Sigmoid colon (tissue), 7 donors: ENCODE measurements around the gene PXDN. TPM values are rescaled to one million over a fixed set of nuclear protein-coding genes. Genes with fewer than 3 reads are reported as not detected.
A peak's percentile ranks its signal among the peaks of the same experiment; 100 is the strongest.

Experiments used
- DNase-seq: peaks from one replicate; pipeline ENCODE4 v3.0.0-alpha.2; 2019
- H3K27ac ChIP-seq, 4 donors: fragments of 200-600 bp; sonication (generic); one replicate each; pipeline ENCODE4 v1.5.1; 2016 to 2019; ENCODE audit warnings: mild to moderate bottlenecking in 1 of 4
- H3K27me3 ChIP-seq, 3 donors: fragments of 200-600 bp; sonication (generic); one replicate each; pipeline ENCODE4 v1.5.1; 2019; ENCODE audit warnings: mild to moderate bottlenecking in 1 of 3
- H3K36me3 ChIP-seq, 4 donors: fragments of 200-600 bp; sonication (generic); one replicate each; pipeline ENCODE4 v1.5.1; 2016 to 2019
- H3K4me1 ChIP-seq, 4 donors: fragments of 200-600 bp; sonication (generic); one replicate each; pipeline ENCODE4 v1.5.1; 2017 to 2019
- H3K4me3 ChIP-seq, 4 donors: fragments of 200-600 bp; sonication (generic); one replicate each; pipeline ENCODE4 v1.5.1; 2017 to 2019; ENCODE audit warnings: mild to moderate bottlenecking in 2 of 4, moderate library complexity in 1 of 4
- H3K9me3 ChIP-seq, 4 donors: fragments of 200-600 bp in 3 of 4; sonication (generic) in 3 of 4; one replicate each; pipeline versions ENCODE4 v1.5.1 to v1.6.1; 2013 to 2019
- CTCF ChIP-seq, 4 experiments: fragments of 450-650 bp in 3 of 4; fragments of 200-600 bp in 1 of 4; IDR thresholded peaks; one replicate each; pipeline ENCODE4 v1.5.1; 2016 to 2019; ENCODE audit warnings: antibody characterized with exemption in 4 of 4, mild to moderate bottlenecking in 3 of 4, moderate library complexity in 2 of 4
- EP300 ChIP-seq, 4 donors: sonication (generic); formaldehyde crosslinking; IDR thresholded peaks; one replicate each; pipeline ENCODE4 v1.6.1; 2017; ENCODE audit warnings: antibody characterized with exemption in 4 of 4
- POLR2A ChIP-seq, 2 donors: fragments of 450-650 bp; IDR thresholded peaks; one replicate each; pipeline ENCODE4 v1.6.1; 2016; ENCODE audit warnings: antibody characterized with exemption in 2 of 2, mild to moderate bottlenecking in 2 of 2, moderate library complexity in 2 of 2
- POLR2AphosphoS5 ChIP-seq, 4 donors: sonication (generic); formaldehyde crosslinking; IDR thresholded peaks; one replicate each; pipeline ENCODE4 v1.6.1; 2017; ENCODE audit warnings: antibody characterized with exemption in 4 of 4
- WGBS, 2 donors: extraction: QIAGEN DNeasy Blood & Tissue Kit; methylation state at CpG; one replicate each; pipeline ENCODE4 v1.1.7; 2013; 5-methylcytosine and 5-hydroxymethylcytosine counted together
- intact Hi-C: fragments of 100-400 bp; cut with DNase I; formaldehyde crosslinking; loops from one replicate; pipeline ENCODE4 v1.15.1; 2023
- polyA plus RNA-seq, 3 donors: library from polyadenylated mRNA; stranded (reverse); fragments of 200-250 nt; gene quantifications; one replicate each; pipeline ENCODE4 v1.2.3, GENCODE V29; 2013
- total RNA-seq, 4 donors: library from RNA; depleted of rRNA; stranded (reverse); fragments of >200 nt; gene quantifications; one replicate each; pipeline ENCODE4 v1.1.0, GENCODE V29; 2016
- donor health status: healthy with polysubstance abuse.
- donor health status: Bipolar disorder and iron deficiency.
- donor health status: healthy.

Gene PXDN
- total and polyA plus RNA-seq, 7 donors, result 1.2 to 126 (median 34.4) TPM

GRCh38 chr2:1745171-1746023 lies 1.1 kb upstream of the PXDN start:
- Histone ChIP-seq H3K27ac (peak overlapping the region; percentile 96 to 100 (median 99)), H3K36me3 (no peaks in the 10 kb centered on the region), H3K9me3 (no peaks in the 10 kb centered on the region), H3K4me3 (peak overlapping the region; percentile 62 to 87 (median 76)), H3K27me3 (no peaks in the 10 kb centered on the region), H3K4me1 (peaks cover 0 to 40% (median 27%) of the 10 kb centered on the region in 4 donors)
- no peak for TF ChIP-seq EP300 (IDR thresholded peaks at IDR 0.05)
- no peak for TF ChIP-seq POLR2A (IDR thresholded peaks at IDR 0.05)
- TF ChIP-seq POLR2AphosphoS5 (IDR thresholded peaks at IDR 0.05), result no peak
- TF ChIP-seq CTCF (IDR thresholded peaks at IDR 0.05), result no peak
- WGBS, 2 donors, result 36 to 48% methylated on average over 26 of the region's 26 CpGs
- intact Hi-C loops, result loop anchor here (2.0 to 5.0 kb wide), 2 partner anchors 93 to 193 kb away; no protein-coding TSS in a partner anchor
- no peak for DNase-seq

GRCh38 chr2:1744151-1744445 lies 217 bp downstream of the PXDN start:
- peak overlapping the region; percentile 96 to 100 (median 99) for H3K27ac ChIP-seq
- no peak for TF ChIP-seq POLR2A (IDR thresholded peaks at IDR 0.05)
- no peak for TF ChIP-seq CTCF (IDR thresholded peaks at IDR 0.05)
- TF ChIP-seq EP300 (IDR thresholded peaks at IDR 0.05), result no peak
- peak overlapping the region; percentile 62 to 87 (median 76) for H3K4me3 ChIP-seq
- DNase-seq, result peak; percentile 75
- no peaks in the 10 kb centered on the region for H3K36me3 ChIP-seq
- intact Hi-C loops, result loop anchor here (1.0 to 2.0 kb wide), 2 partner anchors 73 to 91 kb away; no protein-coding TSS in a partner anchor
- no peaks in the 10 kb centered on the region for H3K9me3 ChIP-seq
- H3K4me1 ChIP-seq, result peaks cover 0 to 53% (median 40%) of the 10 kb centered on the region in 4 donors
- WGBS, 2 donors, result 2% methylated on average over 33 of the region's 33 CpGs
- no peaks in the 10 kb centered on the region for H3K27me3 ChIP-seq

GRCh38 chr2:1743396-1744150 lies 742 bp downstream of the PXDN start:
- H3K27me3 ChIP-seq, result no peaks in the 10 kb centered on the region
- H3K4me3 ChIP-seq, result peak overlapping the region; percentile 62 to 87 (median 76)
- intact Hi-C loops, result loop anchor here (1.0 to 2.0 kb wide), 5 partner anchors 68 to 1067 kb away; partner anchors contain the start of gene TMEM18
- no peaks in the 10 kb centered on the region for H3K36me3 ChIP-seq
- no peak for TF ChIP-seq CTCF (IDR thresholded peaks at IDR 0.05)
- TF ChIP-seq EP300 (IDR thresholded peaks at IDR 0.05), result no peak
- TF ChIP-seq POLR2A (IDR thresholded peaks at IDR 0.05), result no peak
- peak in 1 of 4 donors; percentile 0 for TF ChIP-seq POLR2AphosphoS5 (IDR thresholded peaks at IDR 0.05)
- 2% methylated on average over 70 to 71 of the region's 71 CpGs for WGBS, 2 donors
- peak; percentile 79 for DNase-seq
- H3K9me3 ChIP-seq, result no peaks in the 10 kb centered on the region
- peaks cover 0 to 58% (median 45%) of the 10 kb centered on the region in 4 donors for H3K4me1 ChIP-seq
- peak overlapping the region; percentile 96 to 100 (median 99) for H3K27ac ChIP-seq

GRCh38 chr2:1742681-1743395 lies 1.5 kb downstream of the PXDN start:
- Histone ChIP-seq H3K27me3 (no peaks in the 10 kb centered on the region), H3K27ac (peak overlapping the region; percentile 96 to 100 (median 99)), H3K4me3 (peak overlapping the region; percentile 62 to 87 (median 76)), H3K36me3 (no peaks in the 10 kb centered on the region), H3K9me3 (no peaks in the 10 kb centered on the region), H3K4me1 (peaks cover 0 to 66% (median 52%) of the 10 kb centered on the region in 4 donors)
- DNase-seq, result peak; percentile 96
- TF ChIP-seq EP300 (IDR thresholded peaks at IDR 0.05) (no peak), POLR2A (IDR thresholded peaks at IDR 0.05) (peak in 1 of 2 donors; percentile 40), POLR2AphosphoS5 (IDR thresholded peaks at IDR 0.05) (peak; percentile 46 to 74 (median 50)), CTCF (IDR thresholded peaks at IDR 0.05) (peak in 2 of 4 experiments; percentile 19 to 48)
- intact Hi-C loops, result loop anchor here (1.0 to 2.0 kb wide), 3 partner anchors 68 to 1066 kb away; partner anchors contain the start of gene TMEM18
- WGBS, 2 donors, result 6 to 13% methylated on average over 54 of the region's 54 CpGs
